Measurements from ENCODE around the gene HLA-DQA1. TPM values are rescaled to one million over a fixed set of nuclear protein-coding genes. Genes with fewer than 3 reads are reported as not detected.
"Not testable (repeated sequence)": the region's sequence is repeated elsewhere in the genome, so short reads cannot be mapped to it uniquely, and the experiment has no call there.

The HLA-DQA1 gene
- total RNA-seq, 1 donor from 2014 or later = 26.0 TPM

DNA sequence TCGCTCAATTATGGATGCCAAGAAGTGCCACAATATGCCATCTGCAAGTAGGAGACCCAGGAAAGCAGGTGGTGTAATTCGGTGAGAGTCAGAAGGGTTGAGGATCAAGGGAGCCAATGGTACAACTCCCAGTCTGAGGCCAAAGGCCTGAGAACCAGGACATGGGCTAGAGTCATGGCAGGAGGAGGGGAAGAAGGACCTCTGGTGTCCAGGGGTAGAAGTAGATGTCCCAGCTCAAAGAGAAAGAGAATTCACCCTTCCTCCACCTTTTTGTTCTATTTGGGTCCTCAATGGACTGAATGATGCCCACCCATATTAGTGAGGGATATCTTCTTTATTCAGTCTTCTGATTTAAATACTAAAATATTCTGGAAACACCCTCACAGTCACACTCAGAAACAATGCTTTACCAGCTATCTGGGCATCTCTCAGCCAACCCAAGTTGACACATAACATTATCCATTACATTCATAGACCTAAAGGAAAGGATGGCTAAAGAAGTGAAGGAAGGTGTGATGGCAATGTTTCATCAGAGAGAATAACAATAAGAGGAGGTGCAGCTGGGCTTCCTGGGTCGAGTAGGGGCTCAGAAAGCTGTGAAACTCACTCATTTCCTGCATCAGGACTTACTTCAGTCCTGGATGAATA is 21.2 kb upstream of the HLA-DQA1 start:
- intact Hi-C loops (cut with DNase I) = no loop called here
- DNase-seq (ENCODE audit: low spot score) = no peak
- no peak for ATAC-seq

DNA sequence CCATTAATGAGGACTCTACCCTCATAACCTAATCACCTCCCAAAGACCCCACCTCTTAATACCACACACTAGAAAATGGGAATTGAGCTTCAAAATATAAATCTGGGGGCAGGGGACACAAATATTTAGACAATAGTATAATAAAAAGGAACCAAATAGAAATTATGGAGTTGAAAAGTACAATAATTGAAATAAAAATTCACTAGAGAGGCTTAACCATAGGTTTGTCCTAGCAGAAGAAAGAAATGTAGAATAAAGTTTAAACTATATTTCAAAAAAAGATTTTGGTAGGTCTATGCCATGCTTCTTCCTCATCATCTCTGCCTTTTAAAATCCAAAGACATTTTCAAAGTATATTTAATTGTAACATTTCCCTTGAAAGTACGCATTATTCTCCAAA is 19.5 kb upstream of the HLA-DQA1 start:
- intact Hi-C loops (cut with DNase I) = no loop called here
- no peak for ATAC-seq
- no peak for DNase-seq (ENCODE audit: low spot score)

DNA sequence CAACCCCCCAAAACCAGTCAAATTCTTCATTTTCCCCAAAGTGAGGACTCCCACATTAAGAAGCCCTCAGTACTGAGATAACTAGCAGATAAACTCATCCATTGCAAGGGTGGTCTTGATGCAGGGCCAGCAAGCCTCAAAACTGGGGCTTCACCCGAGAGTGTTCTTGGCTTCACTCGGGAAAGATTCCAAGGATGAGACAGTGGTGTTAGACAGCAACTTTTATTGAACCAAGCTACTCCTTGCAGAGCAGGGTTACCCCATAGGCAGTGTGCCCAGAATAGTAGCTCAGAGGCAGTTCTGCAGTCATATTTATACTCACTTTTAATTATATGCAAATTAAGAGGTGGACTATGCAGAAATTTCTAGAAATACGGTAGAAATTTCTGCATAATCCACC is 15.8 kb upstream of the HLA-DQA1 start:
- intact Hi-C loops (cut with DNase I) = no loop called here

GRCh38 chr6:32622545-32623401 is 14.4 kb upstream of the HLA-DQA1 start:
- DNase-seq (ENCODE audit: low spot score) (no peak), ATAC-seq (peak; percentile 80)
- intact Hi-C loops (cut with DNase I) = no loop called here

More for the DNA sequence above, 15.8 kb upstream of the HLA-DQA1 start:
- DNase-seq (ENCODE audit: low spot score) (no peak), ATAC-seq (no peak)

GRCh38 chr6:32623693-32624092 is 13.5 kb upstream of the HLA-DQA1 start:
- DNase-seq (ENCODE audit: low spot score) = no peak
- intact Hi-C loops (cut with DNase I) = no loop called here
- no peak for ATAC-seq

DNA sequence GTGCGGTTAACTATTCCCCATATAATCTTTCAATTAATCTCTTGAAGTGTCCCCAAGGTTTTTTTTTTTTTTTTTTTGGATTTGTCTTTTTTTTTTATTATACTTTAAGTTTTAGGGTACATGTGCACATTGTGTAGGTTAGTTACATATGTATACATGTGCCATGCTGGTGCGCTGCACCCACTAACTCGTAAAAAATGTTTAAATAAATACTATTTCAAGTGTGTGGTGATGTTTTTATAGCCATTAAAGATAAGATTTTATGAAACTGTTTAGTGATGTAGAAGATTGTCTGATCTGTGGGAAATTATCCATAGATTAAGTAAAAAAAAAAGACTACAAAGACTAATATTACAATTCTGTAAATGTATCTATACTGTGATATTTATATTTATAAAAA is 12.6 kb upstream of the HLA-DQA1 start:
- ATAC-seq (no peak), DNase-seq (ENCODE audit: low spot score) (no peak)
- intact Hi-C loops (cut with DNase I) = no loop called here

DNA sequence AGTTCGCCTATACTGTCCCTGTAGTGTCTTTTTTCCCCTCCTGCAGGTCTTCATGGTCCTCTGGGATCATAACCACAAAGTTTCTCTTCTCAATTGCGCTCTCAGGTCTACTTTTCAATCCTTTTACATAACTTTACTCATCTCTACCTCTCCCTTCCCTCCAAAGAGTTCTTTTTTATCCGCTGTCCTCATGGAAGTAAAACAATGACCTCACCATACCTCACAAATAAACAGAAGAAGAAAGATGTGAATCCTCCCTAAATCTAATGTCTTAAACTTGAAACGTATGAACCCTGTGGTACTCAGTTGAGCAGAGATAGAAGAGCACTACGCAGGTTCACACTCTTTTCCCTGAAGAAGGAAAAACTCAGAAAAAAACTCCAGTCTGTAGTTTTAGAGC is 12.1 kb upstream of the HLA-DQA1 start:
- intact Hi-C loops (cut with DNase I) = no loop called here
- ATAC-seq (no peak), DNase-seq (ENCODE audit: low spot score) (no peak)

GRCh38 chr6:32627249-32627648 is 10.0 kb upstream of the HLA-DQA1 start:
- intact Hi-C loops (cut with DNase I) = no loop called here
- DNase-seq (ENCODE audit: low spot score) (no peak), ATAC-seq (no peak)

DNA sequence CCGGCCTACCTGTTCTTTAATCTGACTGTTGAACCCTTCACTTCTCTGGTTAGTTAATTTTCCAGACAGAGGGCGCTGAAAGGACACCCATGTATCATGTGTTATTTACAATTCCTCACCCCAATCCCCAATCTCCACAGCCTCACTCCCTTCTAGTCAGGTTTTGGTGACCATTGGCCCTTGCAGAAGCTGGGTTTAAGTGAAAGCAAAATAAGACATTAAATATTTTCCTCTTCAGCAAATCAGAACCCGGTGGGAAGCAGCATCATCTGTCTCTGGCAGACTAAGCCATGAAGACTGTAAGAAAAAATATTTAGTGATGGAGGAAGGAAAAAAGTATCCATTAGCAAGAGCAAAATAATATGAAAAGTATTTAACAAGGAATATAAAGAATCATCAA is 9.4 kb upstream of the HLA-DQA1 start:
- ATAC-seq (peak; percentile 49), DNase-seq (ENCODE audit: low spot score) (peak; percentile 66)
- intact Hi-C loops (cut with DNase I) = no loop called here

DNA sequence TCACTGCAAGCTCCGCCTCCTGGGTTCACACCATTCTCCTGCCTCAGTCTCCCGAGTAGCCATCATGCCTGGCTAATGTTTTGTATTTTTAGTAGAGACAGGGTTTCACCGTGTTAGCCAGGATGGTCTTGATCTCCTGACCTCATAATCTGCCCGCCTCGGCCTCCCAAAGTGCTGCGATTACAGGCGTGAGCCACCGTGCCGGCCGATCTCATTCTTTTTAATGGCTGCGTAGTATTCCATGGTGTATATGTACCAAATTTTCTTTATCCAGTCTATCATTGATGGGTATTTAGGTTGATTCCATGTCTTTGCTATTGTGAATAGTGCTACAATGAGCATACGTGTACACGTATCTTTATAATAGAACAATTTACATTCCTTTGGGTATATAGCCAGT is 7.4 kb upstream of the HLA-DQA1 start:
- ATAC-seq; intact Hi-C loops (cut with DNase I); DNase-seq (ENCODE audit: low spot score): not testable (repeated sequence)

- ATAC-seq = no peak
- intact Hi-C loops (cut with DNase I) = no loop called here
- no peak for DNase-seq (ENCODE audit: low spot score)
Observed at GRCh38 chr6:32635526-32636123, 1.6 kb upstream of the HLA-DQA1 start.

DNA sequence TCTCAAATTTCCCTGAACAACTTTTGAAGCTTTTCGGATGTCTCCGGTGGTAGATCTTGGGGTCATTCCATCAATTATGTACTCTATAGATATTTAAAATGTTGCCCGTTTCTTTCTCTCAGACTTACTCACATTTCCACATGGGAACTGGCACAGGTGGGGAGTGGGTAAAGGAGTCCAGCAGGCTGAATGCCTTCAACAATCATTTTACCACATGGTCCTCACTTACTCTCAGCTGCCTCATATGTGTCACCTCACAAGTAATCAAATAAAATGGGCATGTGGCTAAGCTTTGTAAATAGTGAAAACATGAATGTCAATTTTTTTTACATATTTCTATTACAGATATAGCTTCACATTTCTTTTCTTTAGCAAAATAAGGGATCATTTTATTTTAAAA is 677 bp downstream of the HLA-DQA1 start:
- DNase-seq (ENCODE audit: low spot score) (no peak), ATAC-seq (no peak)
- intact Hi-C loops (cut with DNase I) = no loop called here

DNA sequence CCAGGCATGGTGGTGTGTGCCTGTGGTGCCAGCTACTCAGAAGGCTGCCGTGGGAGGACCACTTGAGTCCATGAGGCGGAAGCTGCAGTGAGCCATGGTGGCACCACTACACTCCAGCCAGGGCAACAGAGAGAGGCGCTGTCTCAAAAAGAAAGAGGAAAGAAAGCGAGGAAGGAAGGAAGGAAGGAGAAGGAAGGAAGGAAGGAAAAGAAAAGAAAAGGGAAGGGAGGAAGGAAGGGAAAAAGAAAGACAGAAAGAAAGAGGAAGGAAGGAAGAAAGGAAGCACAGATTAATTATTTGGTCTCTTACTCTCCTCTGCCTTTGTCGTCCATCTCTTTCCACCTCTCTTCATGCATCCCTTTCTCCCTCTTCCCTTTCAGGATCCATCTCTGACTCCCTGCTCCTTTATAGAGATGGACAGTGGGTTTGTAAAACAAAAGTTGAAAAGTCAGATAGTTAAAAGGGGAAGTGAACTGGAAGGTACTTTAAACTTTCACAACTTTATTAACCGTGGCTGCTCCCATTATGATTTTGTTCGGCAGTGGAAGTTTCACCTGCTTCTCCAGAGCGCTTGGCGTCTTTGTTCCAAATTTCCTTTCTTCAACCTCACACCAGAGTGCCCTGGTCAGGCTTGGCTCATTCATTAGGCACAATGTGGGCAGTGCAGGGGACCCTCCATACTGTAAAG is 1.5 kb downstream of the HLA-DQA1 start:
- intact Hi-C loops (cut with DNase I) = no loop called here
- no peak for ATAC-seq
- no peak for DNase-seq (ENCODE audit: low spot score)

DNA sequence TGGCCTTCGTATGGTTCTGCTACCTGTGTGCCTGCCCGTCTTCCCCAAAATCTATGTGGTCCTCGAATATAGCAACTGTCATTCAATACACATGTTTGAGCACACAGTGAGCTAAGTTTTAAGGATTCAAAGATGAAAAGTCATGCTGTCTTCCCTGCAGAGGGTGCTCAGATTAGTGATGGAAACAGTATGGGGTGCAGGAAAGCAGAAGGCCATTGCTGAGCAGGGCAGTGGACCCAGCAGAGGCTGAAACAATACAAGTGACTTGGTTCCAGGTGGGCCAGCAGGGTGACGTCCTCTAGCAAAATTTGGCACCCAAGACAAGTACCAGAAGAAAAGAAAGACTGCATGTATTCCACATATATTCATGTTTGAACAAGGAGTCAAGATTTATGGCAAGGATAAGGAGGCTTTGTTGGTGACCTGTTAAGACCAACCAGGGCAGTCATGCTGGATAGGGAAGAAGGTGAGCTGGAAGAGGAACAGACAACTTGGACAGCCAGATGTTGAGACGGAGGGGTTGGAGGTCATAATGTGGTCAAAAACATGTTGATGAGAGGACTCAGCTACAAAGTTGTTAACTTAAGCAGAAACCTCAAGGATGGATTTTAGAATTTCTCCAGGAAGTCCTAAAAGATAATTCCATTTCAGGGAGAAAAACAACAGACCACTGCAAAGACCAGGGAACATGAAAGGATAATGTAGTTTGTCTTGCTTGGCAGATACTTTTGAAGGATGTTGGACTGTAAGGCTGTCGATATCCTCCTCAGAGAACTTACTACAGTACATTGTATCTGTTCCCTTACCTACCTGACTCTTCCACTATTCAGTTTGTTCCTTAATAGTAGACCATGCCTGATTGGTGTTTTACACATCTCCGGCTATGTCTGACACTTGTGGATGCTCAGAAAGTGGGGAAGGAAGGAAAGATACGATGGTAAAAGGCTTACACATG is 2.5 kb downstream of the HLA-DQA1 start:
- no peak for DNase-seq (ENCODE audit: low spot score)

GRCh38 chr6:32641122-32641521 is 3.9 kb downstream of the HLA-DQA1 start:
- no peak for ATAC-seq
- no peak for DNase-seq (ENCODE audit: low spot score)
- intact Hi-C loops (cut with DNase I) = no loop called here

More for the DNA sequence above, 2.5 kb downstream of the HLA-DQA1 start:
- intact Hi-C loops (cut with DNase I) = no loop called here
- ATAC-seq = no peak

DNA sequence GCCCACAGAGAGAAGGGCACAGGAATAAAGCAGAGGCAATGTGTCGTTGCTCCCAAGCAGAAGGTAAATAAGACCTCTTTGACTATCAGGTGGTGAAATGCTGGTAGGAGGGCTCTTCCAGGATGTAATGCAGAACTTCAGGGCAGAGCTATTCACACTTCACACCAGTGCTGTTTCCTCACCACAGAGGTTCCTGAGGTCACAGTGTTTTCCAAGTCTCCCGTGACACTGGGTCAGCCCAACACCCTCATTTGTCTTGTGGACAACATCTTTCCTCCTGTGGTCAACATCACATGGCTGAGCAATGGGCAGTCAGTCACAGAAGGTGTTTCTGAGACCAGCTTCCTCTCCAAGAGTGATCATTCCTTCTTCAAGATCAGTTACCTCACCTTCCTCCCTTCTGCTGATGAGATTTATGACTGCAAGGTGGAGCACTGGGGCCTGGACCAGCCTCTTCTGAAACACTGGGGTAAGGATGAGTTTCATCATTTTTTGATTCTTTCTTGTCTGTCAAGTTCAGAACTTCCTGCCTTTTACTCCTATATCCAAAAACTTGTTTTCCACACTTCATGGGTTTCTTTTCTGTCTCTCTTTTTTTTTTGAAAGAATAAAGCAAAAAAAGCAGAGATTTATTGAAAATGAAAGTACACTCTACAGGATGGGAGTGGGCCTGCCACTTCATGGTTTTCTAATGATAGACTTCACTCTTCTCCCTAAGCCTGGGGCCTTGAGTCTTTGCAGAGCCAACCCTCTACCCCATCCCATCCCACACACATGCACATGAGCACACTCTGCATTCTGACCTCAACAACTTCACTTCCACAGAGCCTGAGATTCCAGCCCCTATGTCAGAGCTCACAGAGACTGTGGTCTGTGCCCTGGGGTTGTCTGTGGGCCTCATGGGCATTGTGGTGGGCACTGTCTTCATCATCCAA is 4.8 kb downstream of the HLA-DQA1 start:
- ATAC-seq; DNase-seq (ENCODE audit: low spot score); intact Hi-C loops (cut with DNase I): not testable (repeated sequence)

DNA sequence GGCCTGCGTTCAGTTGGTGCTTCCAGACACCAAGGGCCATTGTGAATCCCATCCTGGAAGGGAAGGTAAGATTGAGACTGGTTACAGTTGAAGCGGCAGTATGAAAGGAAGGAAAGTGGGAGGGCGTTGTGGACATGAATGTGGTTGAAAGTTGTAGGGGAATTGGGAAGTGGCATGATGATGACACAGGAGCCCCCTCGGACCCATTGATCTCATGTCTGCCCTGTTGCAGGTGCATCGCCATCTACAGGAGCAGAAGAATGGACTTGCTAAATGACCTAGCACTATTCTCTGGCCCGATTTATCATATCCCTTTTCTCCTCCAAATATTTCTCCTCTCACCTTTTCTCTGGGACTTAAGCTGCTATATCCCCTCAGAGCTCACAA is 5.5 kb downstream of the HLA-DQA1 start:
- ATAC-seq = no peak
- DNase-seq (ENCODE audit: low spot score) = no peak
- intact Hi-C loops (cut with DNase I) = no loop called here
